T-helper 1 cell treated with Interleukin-12 subunit alpha and Interleukin-12 subunit beta and Interleukin-4 antibody, amounts not matched to agents 30 μg/mL and 1 μg/mL, for 36 hours (primary cell): Measurements from ENCODE around the gene SPECC1L.

ENCODE experiments used
- H3K27ac Mint-ChIP-seq: one replicate; pipeline ENCODE4 v1.8.0; 2021; ENCODE audit warnings: mild to moderate bottlenecking, mixed read lengths
- H3K27me3 Mint-ChIP-seq: one replicate; pipeline ENCODE4 v1.8.0; 2021; ENCODE audit warnings: low read depth, mixed read lengths
- H3K36me3 Mint-ChIP-seq: one replicate; pipeline ENCODE4 v1.8.0; 2021; ENCODE audit warnings: low read depth, mixed read lengths
- H3K4me1 Mint-ChIP-seq: one replicate; pipeline ENCODE4 v1.8.0; 2021; ENCODE audit warnings: low read depth, mixed read lengths
- H3K4me3 Mint-ChIP-seq: one replicate; pipeline ENCODE4 v1.8.0; 2021; ENCODE audit warnings: mild to moderate bottlenecking, moderate library complexity, mixed read lengths
- H3K9me3 Mint-ChIP-seq: one replicate; pipeline ENCODE4 v1.8.0; 2021; ENCODE audit warnings: mixed read lengths

Gene SPECC1L

DNA sequence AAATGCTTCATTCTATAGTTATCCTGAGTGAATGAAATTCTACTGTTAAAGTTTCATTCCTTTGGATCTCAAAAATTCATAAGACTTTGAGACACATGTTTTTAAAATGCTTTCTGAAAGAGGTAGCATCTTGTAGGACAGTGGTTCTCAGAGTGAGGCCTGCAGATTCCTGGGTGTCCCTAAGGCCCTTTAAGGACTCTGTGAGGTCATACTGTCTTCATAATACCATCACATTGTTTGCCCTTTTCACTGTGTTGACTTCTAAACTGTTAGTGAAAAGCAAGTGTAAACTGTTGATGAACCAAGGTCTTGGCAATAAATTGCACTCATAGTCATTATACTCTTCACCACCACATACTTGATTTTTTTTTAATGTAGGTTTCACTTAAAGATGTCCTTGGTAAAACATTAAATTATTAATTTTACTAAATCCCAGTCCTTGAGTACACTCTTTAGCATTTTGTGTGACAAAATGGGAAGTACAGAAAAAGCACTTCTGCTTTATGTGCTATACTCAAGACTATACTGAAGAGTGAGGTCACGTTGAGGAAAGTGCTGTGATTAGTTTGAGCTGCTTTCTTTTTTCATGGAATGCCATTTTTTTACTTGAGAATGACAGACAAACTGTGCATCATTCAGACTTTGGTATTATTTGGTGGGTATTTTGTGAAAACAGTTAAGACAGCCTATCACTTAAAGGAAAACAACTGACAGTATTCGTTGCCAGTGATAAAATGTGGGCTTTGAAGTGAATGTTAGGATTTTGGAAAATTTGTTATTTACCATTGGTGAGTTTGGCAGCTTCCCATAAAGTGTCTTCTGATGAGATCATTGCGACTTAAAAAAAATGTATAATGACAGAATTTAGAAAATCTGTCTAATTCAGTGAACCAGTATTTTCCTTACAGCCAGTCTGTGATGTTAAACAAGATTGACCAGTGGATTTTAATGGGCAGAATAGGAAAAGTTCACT, 61.1 kb downstream of the SPECC1L start:
- Mint-ChIP-seq H3K27me3 (no peaks in the 10 kb centered on the region), H3K9me3 (no peaks in the 10 kb centered on the region), H3K27ac (no peak overlapping the region), H3K36me3 (peaks cover 21% of the 10 kb centered on the region), H3K4me1 (peaks cover 17% of the 10 kb centered on the region), H3K4me3 (no peak overlapping the region)

DNA sequence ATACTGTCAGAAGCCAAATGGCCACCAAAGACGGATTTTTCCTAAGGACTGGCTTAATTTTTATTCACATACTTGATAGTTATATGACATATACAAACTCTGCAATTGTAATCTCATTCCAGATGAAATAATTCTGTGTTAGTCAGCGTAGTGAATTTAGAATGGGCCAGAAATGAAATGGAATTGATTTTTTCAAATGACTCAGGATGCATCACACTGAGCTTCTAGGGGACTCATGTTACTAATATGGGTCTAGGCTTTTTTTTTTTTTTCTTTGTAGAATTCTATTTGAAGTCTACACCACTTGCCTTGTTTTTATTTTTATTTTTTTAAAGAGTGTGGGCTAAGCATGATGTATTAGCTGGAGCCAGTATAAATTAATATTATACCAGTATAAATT, 62.7 kb downstream of the SPECC1L start:
- H3K36me3 Mint-ChIP-seq = peaks cover 20% of the 10 kb centered on the region
- peaks cover 15% of the 10 kb centered on the region for H3K4me1 Mint-ChIP-seq
- H3K27me3 Mint-ChIP-seq = no peaks in the 10 kb centered on the region
- H3K27ac Mint-ChIP-seq = no peak overlapping the region
- no peaks in the 10 kb centered on the region for H3K9me3 Mint-ChIP-seq
- H3K4me3 Mint-ChIP-seq = no peak overlapping the region

DNA sequence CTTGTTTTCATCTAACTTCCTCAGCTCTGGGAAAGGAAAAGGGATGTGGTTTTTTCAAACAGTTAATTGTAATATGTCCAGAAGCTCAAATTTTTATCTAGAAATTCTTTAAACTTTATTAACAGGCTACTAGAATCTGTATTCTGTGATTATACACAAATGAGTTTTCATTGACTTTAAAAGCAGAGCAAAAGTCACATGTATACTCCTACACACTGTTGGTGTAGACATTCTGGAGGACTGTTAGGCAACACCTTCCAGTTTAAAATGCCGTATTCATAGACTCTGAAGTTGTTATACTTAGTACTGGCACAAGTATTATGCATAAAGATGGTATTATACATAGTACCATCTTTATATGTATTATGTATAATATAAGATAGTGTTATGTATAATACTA, 64.9 kb downstream of the SPECC1L start:
- Mint-ChIP-seq H3K27ac (no peak overlapping the region), H3K27me3 (no peaks in the 10 kb centered on the region), H3K36me3 (peaks cover 17% of the 10 kb centered on the region), H3K4me3 (no peak overlapping the region), H3K9me3 (no peaks in the 10 kb centered on the region), H3K4me1 (peaks cover 12% of the 10 kb centered on the region)

DNA sequence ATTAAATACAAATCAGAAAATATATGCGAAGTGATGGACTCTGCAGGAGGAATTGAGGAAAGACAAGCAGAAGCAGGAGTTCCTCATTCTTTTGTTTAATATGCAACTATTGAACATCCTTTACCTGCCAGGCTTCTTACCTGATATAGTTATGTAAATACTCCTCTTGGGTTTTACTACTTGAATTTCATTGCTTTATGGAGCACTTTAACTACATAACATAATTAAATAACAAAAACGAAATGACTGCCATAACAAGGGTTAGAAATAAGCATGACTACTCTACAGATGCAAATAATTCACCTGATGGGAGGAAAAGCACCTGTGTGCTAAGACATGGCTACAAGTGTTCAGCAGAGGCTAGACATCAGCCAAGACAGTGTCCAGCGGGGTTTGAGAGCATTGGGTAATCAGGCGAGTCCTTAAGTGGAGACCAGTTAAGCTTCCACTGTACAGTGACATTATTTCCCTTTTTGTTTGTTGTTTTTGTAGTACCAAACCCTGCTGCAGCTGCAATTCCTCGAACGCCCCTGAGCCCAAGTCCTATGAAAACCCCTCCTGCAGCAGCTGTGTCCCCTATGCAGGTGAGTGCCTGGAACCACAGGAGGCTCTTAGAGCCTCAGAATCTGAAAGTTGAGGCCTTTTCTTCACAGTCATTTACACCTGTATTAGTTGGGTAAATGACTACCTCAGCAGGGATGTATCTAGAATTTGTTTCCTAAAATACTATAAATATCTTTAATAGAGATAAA, 67.4 kb downstream of the SPECC1L start:
- Mint-ChIP-seq H3K27me3 (no peaks in the 10 kb centered on the region), H3K36me3 (peaks cover 20% of the 10 kb centered on the region), H3K27ac (no peak overlapping the region), H3K4me3 (no peak overlapping the region), H3K9me3 (no peaks in the 10 kb centered on the region), H3K4me1 (peaks cover 12% of the 10 kb centered on the region)

DNA sequence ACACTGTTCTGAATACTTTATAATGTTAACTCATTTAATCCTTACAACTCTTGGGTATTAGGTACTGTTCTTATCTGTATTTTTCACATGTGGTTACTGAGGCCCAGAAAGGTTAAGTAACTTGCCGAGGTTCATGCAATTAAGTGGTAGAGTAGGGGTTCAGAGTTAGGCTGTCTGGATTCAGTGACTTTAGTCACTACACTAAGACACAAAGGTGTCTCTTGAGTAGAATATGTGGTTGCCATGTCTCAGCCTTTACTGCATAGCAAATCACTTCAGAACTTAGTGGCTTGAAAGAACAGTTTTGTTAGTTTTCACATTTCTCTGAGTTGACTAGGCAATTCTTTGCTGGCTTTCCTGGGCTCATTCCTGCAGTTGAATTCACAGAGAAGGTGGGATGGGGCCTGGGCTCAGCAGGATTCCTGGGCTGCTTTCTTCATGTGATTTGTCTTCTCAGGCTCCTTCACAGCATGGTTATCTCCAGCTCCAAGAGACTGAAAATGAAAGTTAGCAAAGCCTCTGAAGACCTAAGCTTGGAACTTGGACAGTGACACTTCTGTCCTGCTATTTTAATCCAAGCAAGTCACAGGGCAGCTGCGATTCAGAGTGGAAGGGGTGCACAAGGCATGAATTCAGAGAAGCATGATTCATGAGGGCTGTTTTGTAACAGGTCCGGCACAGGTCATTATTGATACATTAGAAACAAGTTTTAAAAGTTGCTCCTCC, 68.3 kb downstream of the SPECC1L start:
- peaks cover 12% of the 10 kb centered on the region for H3K4me1 Mint-ChIP-seq
- H3K27me3 Mint-ChIP-seq = no peaks in the 10 kb centered on the region
- no peak overlapping the region for H3K27ac Mint-ChIP-seq
- H3K9me3 Mint-ChIP-seq = no peaks in the 10 kb centered on the region
- H3K36me3 Mint-ChIP-seq = peaks cover 20% of the 10 kb centered on the region
- H3K4me3 Mint-ChIP-seq = no peak overlapping the region

DNA sequence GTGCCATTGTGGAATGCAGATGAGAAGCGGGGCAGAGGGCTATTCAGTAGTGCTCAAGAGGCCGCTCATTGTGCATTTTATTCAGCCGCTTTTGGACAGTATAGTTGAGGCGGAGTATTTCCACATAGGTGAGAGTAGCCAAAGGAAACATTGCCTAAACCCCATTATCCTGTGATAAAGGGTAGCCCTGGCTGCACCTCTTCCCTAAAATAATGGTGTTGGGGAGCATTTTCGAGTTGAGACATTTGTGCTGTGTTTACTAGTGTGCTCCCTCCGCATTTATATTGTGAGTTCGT, 68.8 kb downstream of the SPECC1L start:
- H3K4me3 Mint-ChIP-seq = no peak overlapping the region
- H3K36me3 Mint-ChIP-seq = peaks cover 26% of the 10 kb centered on the region
- peaks cover 12% of the 10 kb centered on the region for H3K4me1 Mint-ChIP-seq
- H3K27ac Mint-ChIP-seq = no peak overlapping the region
- no peaks in the 10 kb centered on the region for H3K27me3 Mint-ChIP-seq
- H3K9me3 Mint-ChIP-seq = no peaks in the 10 kb centered on the region

DNA sequence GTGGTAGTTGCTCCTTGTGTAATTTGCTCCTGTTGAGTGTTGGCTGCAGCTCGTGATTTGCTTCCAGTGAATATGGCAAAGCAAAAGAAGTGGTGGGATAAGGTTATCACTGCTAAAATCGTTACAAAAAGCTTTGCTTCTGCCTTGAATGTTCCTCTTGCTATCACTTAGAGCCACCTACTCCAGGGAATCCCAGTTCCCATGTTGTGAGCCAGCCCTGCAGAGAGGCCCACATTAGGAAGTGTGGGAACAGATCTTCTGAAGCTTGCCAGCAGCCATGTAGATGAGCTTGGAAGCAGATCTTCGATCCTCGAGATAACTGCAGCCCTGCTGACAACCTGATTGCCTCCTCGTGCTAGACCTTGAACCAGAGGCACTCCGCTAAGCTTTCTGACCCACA, 71.0 kb downstream of the SPECC1L start:
- Mint-ChIP-seq H3K36me3 (peaks cover 23% of the 10 kb centered on the region), H3K27me3 (no peaks in the 10 kb centered on the region), H3K9me3 (no peaks in the 10 kb centered on the region), H3K4me1 (peaks cover 5% of the 10 kb centered on the region), H3K27ac (no peak overlapping the region), H3K4me3 (no peak overlapping the region)

DNA sequence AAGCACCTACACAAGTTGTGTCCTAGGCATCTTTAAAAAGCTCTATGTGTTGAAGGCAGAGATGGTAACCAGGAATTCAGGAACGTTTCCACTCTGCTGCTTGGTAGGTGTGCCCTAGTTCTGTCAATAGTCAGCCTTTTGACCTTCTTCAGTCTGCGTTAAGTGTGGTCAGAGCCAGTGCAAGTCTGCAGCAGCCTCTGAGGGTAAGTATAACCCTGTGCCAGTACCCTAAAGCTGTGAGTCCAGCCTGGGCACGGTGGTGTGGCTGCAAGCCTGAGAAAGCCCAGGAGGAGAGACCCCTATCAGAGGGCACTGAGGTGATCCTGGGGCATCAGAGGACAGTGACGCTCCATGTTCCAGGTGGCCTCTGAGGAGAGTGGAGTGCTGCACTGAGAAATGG, 80.0 kb downstream of the SPECC1L start:
- H3K9me3 Mint-ChIP-seq = peaks cover 5% of the 10 kb centered on the region
- no peak overlapping the region for H3K27ac Mint-ChIP-seq
- peaks cover 49% of the 10 kb centered on the region for H3K36me3 Mint-ChIP-seq
- no peak overlapping the region for H3K4me3 Mint-ChIP-seq
- H3K27me3 Mint-ChIP-seq = no peaks in the 10 kb centered on the region
- H3K4me1 Mint-ChIP-seq = peaks cover 4% of the 10 kb centered on the region

DNA sequence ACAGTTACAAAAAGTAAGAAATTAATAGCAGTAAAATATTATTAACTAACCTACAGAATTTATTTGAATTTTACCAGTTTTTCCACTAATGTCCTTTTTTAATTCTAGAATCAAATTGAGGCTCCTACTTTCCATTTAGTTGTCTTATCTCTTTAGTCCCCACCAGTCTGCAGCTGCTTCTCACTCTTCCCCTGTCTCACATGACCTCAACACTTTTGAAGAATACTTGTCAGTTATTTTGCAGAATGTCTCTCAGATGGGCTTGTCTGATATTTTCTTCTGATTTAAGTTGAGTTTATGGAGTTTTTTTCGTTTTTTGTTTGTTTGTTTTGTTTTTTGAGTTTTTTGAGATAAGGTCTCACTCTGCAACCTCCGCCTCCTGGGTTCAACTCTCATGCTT, 82.5 kb downstream of the SPECC1L start:
- Mint-ChIP-seq H3K4me1 (peaks cover 8% of the 10 kb centered on the region), H3K27ac (no peak overlapping the region), H3K9me3 (peaks cover 5% of the 10 kb centered on the region), H3K4me3 (no peak overlapping the region), H3K27me3 (no peaks in the 10 kb centered on the region), H3K36me3 (peaks cover 46% of the 10 kb centered on the region)

DNA sequence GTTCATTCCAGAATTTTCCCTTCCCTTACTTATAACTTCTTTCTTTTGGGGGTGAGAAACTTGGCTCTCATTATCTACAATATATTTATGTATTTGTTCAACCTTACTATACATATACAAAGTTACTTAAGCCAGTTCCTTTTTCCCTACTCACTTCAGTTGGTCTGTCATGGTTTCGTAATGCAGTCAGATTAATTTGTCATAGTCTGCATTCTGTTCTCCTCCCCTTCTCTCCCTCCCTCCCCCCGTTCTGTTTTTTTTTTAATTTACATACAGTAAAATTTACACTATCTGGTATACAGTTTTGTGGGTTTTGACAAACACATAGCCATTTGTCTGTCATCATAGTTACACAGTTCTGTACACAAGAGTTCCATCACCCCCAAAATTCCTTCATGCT, 84.9 kb downstream of the SPECC1L start:
- H3K36me3 Mint-ChIP-seq = peaks cover 50% of the 10 kb centered on the region
- no peak overlapping the region for H3K4me3 Mint-ChIP-seq
- peaks cover 14% of the 10 kb centered on the region for H3K4me1 Mint-ChIP-seq
- no peaks in the 10 kb centered on the region for H3K27me3 Mint-ChIP-seq
- peaks cover 5% of the 10 kb centered on the region for H3K9me3 Mint-ChIP-seq
- H3K27ac Mint-ChIP-seq = no peak overlapping the region

DNA sequence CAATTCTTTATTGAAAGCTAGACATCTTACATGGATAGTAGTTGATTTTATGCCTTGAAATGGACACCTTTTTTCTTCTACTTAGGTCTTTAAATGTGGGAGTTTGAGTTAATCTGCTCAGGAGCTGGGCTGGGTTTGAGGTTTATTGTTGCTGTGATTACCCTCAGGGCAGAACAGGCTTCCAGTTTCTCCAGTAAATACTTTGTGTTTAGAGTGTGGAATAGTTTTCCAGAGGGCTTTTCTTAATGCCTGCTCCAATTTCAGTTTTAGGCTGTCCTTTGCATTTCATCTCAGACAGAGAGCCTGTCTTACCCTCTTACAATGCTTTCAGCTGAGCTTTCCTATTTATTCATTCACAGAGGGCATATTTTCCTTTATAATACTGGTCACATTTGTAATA, 86.9 kb downstream of the SPECC1L start:
- Mint-ChIP-seq H3K27me3 (no peaks in the 10 kb centered on the region), H3K4me1 (peaks cover 14% of the 10 kb centered on the region), H3K27ac (no peak overlapping the region), H3K9me3 (peaks cover 5% of the 10 kb centered on the region), H3K4me3 (no peak overlapping the region), H3K36me3 (peaks cover 45% of the 10 kb centered on the region)

DNA sequence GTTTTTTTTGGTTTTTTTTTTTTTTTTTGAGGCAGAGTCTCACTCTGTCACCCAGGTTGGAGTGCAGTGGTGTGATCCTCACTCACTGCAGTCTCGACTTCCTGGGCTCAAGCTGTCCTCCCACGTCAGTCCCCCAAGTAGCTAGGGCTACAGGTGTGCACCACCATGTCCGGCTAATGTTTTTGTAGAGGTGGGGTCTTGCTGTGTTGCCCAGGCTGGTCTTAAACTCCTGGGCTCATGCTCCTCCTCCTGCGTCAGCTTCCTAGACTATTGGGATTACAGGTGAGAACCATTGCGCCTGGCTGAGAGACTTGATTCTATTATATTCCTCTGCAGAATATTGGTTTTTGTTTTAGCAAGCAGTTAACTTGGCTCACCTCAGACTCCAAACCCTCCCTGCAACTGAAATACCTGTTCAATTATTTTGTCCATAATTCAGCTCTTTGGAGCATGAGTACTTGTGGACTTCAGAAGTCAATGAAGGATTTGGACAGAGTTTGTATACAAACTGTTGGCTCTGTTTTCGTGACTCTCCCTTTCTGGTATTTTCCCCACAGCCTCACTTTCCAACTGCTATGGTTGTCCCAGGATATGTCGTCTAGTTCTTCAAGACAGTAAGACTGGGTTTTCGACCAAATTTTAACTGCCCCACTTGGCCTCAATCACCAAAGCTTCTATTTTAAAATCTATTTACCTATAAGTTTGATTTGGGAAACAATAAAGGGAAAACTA, 87.6 kb downstream of the SPECC1L start:
- Mint-ChIP-seq H3K9me3 (peaks cover 5% of the 10 kb centered on the region), H3K27me3 (no peaks in the 10 kb centered on the region), H3K36me3 (peaks cover 44% of the 10 kb centered on the region), H3K4me1 (peaks cover 14% of the 10 kb centered on the region), H3K27ac (no peak overlapping the region), H3K4me3 (no peak overlapping the region)

DNA sequence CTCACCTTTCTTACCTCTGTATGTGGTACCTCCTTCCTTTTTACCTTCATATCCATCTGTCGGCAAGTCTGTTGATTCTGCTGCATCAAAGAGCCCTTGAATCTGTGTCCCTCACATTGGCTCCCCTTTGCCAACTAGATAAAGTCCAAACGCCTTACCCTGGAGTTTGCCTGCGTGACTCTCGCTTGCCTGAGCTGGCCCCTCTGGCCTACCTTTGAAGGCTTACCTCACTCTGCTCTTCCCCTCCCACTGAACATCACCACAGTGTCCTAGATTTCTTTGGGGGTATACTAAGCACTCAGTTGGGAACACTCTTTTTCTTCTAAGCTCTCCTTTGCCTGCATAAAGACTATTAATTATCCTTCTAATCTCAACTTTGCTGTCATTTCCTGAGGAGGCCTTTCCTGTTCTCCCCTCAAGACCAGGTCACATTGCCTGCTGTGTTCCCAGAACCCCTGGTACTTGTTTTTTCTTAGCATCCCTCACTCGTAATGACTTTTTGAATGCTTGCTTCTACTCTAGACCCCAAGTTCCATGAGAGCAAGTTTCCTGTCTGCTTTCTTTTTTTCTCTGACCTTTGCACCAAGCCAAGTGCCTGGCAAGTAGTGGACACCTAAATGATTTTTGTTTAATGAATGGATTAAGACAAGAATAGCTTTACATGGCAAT, 89.0 kb downstream of the SPECC1L start:
- Mint-ChIP-seq H3K27ac (no peak overlapping the region), H3K4me1 (peaks cover 14% of the 10 kb centered on the region), H3K27me3 (no peaks in the 10 kb centered on the region), H3K9me3 (no peaks in the 10 kb centered on the region), H3K36me3 (peaks cover 34% of the 10 kb centered on the region), H3K4me3 (no peak overlapping the region)
